ENCODE results near the gene GUCD1.
"Not testable (repeated sequence)": the region's sequence is repeated elsewhere in the genome, so short reads cannot be mapped to it uniquely, and the experiment has no call there.

The GUCD1 gene

GRCh38 chr22:24563246-24563645 lies 8.3 kb upstream of the GUCD1 start:
- DNase-seq, result no peak

GRCh38 chr22:24559471-24559870 lies 4.5 kb upstream of the GUCD1 start:
- no peak for DNase-seq

GRCh38 chr22:24555165-24556039 lies 464 bp upstream of the GUCD1 start, which contains the start of gene SNRPD3:
SNRPD3 (plus strand) TSS chr22:24555999; CDS start chr22:24557675, 1,676 bp downstream.
- DNase-seq, result peak; percentile 100

GRCh38 chr22:24553597-24554312 lies 1.2 kb downstream of the GUCD1 start:
- peak in 1 of 2 experiments; percentile 7 for DNase-seq

GRCh38 chr22:24552503-24553286 lies 2.2 kb downstream of the GUCD1 start:
- not testable (repeated sequence) for DNase-seq

- no peak for DNase-seq
Observed at GRCh38 chr22:24550902-24551435, 4.0 kb downstream of the GUCD1 start.

- no peak for DNase-seq
Observed at GRCh38 chr22:24550028-24550901, 4.7 kb downstream of the GUCD1 start.

GRCh38 chr22:24548812-24549211 lies 6.1 kb downstream of the GUCD1 start:
- DNase-seq, result no peak

- no peak for DNase-seq
Observed at GRCh38 chr22:24543679-24544243, 11.2 kb downstream of the GUCD1 start.

GRCh38 chr22:24543185-24543601 lies 11.7 kb downstream of the GUCD1 start:
- DNase-seq, result no peak

- DNase-seq, result no peak
Observed at GRCh38 chr22:24542641-24543040, 12.3 kb downstream of the GUCD1 start.

GRCh38 chr22:24541681-24542515 lies 13.0 kb downstream of the GUCD1 start:
- DNase-seq, result no peak

- DNase-seq, result no peak
Observed at GRCh38 chr22:24540470-24540869, 14.5 kb downstream of the GUCD1 start.

GRCh38 chr22:24536089-24536488 lies 18.8 kb downstream of the GUCD1 start:
- no peak for DNase-seq

- DNase-seq, result no peak
Observed at GRCh38 chr22:24535348-24535747, 19.6 kb downstream of the GUCD1 start.

- DNase-seq, result no peak
Observed at GRCh38 chr22:24532075-24532474, 22.9 kb downstream of the GUCD1 start.

- not testable (repeated sequence) for DNase-seq
Observed at GRCh38 chr22:24530968-24531367, 24.0 kb downstream of the GUCD1 start.

GRCh38 chr22:24529898-24530297 lies 25.0 kb downstream of the GUCD1 start:
- DNase-seq, result no peak

GRCh38 chr22:24526191-24526590 lies 28.7 kb downstream of the GUCD1 start:
- no peak for DNase-seq

- DNase-seq, result peak; percentile 86 to 89
Observed at GRCh38 chr22:24525416-24526037, 29.4 kb downstream of the GUCD1 start.
